Measurements from ENCODE around the gene CCNC.

CCNC gene

DNA sequence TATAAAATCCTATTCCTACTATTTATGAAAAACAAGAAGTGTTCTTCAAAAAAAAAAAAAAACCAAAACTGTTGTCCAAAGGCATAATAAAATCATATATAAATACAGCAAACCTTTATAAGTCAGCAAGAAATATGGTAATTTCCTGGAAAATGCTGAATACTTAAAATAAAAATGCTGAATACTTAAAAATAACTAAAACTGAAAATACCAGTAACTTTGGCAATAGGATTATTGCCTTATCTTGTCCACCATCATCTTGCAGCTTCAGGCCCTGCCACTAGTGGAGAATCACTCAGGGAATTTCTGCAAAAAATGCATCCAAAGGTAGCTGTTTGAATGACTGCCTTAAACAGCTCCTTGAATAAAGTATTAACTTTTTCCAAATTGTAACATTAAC lies 24.5 kb downstream of the CCNC start:
- no peak for DNase-seq

DNA sequence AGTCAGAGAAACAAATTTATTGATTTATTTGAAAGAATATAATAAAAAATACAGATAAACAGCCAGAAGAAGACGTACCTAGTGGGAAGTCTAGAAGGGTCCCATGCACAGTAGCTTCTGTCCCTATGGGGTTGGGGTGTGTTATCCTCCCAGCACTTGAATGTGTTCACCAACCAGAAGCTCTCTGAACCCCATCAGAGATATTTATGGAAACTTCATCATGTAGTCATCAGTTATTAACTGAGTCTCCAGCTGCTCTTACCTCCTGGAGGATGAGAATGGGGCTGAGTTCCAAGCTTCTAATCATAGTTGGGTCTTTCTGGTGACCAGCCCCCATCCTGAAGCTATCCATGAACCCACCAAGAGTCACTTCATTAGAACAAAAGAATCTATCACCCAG lies 37.8 kb downstream of the CCNC start:
- DNase-seq: no peak

DNA sequence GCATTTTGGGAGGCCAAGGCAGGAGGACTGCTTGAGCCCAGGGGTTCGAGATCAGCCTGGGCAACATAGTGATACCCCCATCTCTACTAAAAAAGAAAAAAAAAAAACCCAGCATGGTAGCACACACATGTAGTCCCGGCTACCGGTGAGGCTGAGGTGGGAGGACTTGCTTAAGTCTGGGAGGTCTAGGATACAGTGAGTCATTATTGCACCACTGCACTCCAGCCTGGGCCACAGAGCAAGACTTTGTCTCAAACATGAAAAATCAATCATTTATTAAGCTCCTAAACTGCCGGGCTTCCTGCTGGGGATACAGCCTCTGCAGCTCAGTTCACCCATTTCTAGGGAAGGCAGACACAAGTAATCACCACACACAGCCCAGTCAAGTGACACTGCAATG lies 45.9 kb downstream of the CCNC start:
- DNase-seq: no peak

DNA sequence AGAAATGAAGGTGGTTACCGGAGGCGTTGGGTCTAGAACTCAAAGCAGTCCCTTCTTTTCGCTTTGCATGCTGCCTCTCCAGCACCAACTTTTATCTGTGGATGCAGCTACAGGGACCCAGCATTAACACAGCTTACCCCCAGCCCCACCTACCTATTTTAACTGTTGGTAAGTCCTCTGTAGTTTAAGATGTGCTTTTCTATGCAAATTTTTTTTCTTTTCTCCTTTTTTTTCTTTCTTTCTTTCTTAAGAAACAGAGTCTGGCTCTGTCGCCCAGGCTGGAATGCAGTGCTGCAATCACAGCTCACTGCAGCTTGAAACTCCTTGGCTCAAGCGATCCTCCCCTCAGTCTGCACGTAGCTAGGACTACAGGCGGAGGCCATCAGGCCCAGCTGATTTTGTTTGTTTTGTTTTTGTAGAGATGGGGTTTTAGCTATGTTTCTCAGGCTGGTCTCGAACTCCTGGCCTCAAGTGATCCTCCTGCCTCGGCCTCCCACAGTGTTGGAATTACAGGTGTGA lies 46.8 kb downstream of the CCNC start:
- no peak for DNase-seq

DNA sequence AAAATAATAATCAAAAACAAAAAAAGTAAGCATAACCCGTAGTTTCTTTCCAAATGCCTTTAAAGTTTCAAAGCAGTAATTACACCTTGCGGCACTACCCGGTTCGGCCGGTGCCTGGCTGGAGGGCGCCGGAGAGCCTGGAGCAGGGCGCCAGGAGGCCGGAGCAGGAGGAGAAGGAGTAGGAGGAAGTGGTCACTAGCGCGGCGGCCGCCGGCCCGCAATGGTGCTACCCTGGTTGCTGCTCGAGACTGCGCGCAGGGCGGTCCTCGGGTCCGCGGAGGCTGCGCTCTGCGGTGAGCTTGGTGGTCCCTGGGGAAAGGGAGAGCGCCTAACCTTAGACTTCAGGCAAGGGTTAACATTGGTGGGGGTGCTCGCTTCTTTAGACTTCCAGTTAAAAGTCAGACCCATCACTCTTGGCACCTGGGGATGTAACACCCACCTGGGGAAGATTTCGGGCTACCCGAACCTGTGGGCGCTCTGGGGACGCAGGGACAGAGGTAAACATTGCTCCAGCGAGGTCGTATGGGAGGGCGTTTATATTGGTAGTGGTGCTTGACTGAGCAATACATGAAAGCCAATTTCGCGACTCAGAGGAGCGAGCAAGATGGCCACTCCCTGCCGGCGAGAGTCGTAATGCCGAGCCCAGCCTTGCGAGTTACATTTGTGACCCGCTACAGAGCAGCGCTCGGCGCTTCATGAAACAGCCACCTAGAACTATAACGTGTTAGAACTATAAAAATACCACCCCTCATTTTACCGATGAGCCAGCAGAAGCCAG lies 47.4 kb downstream of the CCNC start:
- peak; percentile 21 to 62 (median 38) for DNase-seq

DNA sequence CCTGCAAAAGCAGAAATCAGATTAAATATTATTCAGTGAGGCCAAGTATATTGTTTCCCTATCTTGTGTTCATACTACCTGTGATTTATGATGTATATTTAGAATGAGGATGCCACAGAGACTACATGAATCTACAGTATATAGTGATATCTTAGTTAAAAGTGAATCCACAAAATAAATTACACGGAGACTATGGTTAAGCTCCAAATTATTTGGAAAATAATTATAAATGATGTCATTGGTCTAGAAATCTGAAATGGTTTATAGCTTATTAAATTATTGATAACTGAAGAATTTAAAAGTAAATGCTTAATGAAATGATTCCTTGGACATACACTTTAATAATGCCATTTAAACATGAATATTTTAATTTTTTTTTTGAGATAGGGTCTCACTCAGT lies 49.0 kb downstream of the CCNC start:
- DNase-seq: no peak

DNA sequence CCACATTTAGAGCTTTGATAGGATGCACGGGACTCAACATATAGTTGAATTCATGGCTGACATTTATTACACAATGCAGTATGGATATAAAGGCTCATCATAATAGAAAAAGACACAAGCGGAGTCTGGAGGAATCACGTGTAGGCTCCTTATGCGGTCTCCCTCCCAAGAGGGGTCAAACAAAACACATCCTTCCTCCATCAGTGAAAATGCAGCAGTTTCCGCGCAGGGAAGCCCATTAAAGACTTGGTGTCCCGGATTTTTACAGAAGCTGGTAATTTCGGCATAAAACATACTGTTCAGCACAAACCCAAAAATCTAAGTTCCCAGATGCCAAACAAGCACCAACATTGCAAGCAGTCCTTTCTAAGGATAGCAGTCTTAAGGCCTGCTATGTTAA lies 54.4 kb downstream of the CCNC start:
- no peak for DNase-seq

DNA sequence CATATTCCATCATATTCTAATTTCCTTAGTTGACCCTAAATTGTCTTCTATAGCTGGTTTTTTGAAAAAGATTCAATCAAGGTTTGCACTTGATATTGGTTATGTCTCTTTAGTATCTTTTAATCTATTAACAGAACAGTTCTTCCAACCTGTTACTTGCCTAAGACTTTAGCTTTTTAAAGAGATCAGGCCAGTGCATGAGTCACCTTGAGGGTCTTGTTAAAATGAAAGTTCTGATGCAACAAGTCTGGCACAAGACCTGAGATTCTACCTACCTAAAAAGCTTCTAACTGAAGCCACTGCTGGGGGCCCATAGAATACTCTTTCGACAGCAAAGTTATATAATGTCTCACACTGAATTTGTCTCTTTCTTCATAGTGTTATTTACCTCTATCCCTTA lies 56.4 kb downstream of the CCNC start:
- DNase-seq: no peak

DNA sequence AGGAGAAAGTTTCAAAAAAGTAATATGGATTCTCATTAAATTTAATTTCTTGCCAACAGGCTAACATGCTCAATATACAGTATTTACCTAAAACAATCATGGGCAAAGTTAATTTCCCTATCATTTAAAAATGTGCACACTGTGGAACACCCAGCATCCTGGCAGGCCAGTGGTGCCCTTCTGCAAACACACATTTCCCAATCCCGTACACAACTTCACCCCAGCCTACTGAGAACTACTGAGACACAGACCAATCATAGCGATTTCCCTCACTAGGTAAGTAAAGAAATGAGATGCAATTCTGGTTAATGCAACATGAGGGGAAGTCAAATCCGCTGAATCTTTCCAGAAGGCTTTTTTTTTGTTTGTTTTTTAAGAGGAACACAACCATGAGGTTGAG lies 60.8 kb downstream of the CCNC start:
- no peak for DNase-seq

DNA sequence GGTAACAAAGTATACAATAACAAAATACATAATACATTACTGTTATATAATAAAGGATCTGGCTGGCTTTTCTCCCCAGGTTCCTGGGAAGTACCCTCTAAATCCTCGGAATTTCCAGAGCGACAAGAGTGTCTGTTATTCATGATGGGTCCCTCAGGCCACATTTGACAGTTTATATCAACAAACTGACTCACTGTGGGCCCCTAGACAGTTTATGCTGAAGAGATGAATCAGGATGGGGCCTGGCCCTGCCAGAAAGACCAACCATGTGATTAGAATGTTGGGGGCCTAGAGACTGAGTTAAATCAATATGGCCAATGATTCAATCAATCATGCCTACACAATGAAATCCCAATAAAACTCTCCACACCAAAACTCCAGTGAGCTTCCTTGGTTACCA lies 66.7 kb downstream of the CCNC start:
- DNase-seq: no peak

DNA sequence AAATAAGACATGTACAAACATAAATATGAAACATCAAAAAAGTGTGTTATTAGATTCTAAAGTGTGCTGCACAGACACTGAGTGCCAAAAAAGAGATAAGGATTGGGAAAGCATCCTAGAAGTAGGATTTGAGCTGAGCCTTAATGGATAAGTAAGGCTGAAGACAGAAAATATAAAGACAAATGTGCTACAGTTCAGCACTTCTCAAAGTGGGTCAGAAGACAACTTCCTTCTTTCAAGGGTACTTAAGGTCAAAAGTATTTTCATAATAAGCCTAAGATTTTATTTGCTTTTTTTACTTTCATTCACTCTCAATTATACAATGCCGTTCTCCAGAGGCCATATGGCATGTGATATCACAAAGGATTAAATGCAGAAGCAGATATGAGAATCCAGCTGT lies 70.0 kb downstream of the CCNC start:
- DNase-seq: no peak

DNA sequence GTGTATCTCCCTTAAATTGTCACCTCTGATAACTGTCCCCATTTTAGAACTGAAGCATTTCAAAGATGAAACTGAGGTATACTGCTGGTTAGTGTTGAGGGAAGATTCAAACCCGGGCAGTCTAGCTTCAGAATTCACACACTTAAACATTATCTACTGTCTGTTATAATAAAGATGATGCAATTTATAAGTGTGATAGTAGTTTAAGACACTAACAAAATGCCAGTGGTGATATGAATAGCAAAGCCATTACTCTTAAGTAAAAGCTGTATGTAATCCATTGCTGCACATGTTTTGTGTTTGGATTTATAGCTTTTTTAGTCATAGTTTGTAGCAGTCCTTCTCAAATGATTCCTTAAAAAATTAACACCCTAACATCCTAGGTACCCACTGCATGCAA lies 73.0 kb downstream of the CCNC start:
- no peak for DNase-seq

Measured in activated naive CD4-positive, alpha-beta T cell (primary cell).